SH-SY5Y (cell line): ENCODE results near the gene NAGPA.

Experiments used
- GATA2 ChIP-seq: IDR thresholded peaks from 2 replicates; pipeline ENCODE4 v1.6.1; 2011; ENCODE audit warnings: mild to moderate bottlenecking, low read depth, low read length
- GATA3 ChIP-seq: IDR thresholded peaks from 2 replicates; pipeline ENCODE4 v1.6.1; 2011; ENCODE audit warnings: low read depth, mild to moderate bottlenecking, low read length, moderate library complexity

GRCh38 chr16:4987250-4987579, 46.5 kb downstream of the NAGPA start:
- TF ChIP-seq GATA2, result no peak
- no peak for TF ChIP-seq GATA3
